Kidney epithelial cell (primary cell): ENCODE measurements around the gene CHFR. TPM values are rescaled to one million over a fixed set of nuclear protein-coding genes. Genes with fewer than 3 reads are reported as not detected.

ENCODE experiments used
- DNase-seq: peaks from one replicate; pipeline ENCODE4 v3.0.0-alpha.2; 2010; ENCODE audit warnings: low read depth
- H3K27me3 ChIP-seq: 2 replicates; pipeline ENCODE4 v1.6.0; 2011; ENCODE audit warnings: low read length; ENCODE audit not compliant: control insufficient read depth, insufficient read depth
- H3K36me3 ChIP-seq: 2 replicates; pipeline ENCODE4 v1.5.1; 2011; ENCODE audit warnings: low read length; ENCODE audit not compliant: control insufficient read depth, insufficient read depth
- H3K4me3 ChIP-seq: 2 replicates; pipeline ENCODE4 v1.5.1; 2011; ENCODE audit warnings: low read depth, mild to moderate bottlenecking, control low read depth, low read length
- CTCF ChIP-seq: IDR thresholded peaks from 2 replicates; pipeline ENCODE4 v1.5.1; 2011; ENCODE audit warnings: mild to moderate bottlenecking, moderate library complexity, low read length, control low read depth, inconsistent platforms; ENCODE audit not compliant: insufficient read depth, poor library complexity, severe bottlenecking
- total RNA-seq: library from RNA; depleted of rRNA; stranded (reverse); fragments of >200 nt; gene quantifications from 2 replicates; pipeline ENCODE4 v1.2.3, GENCODE V29; 2015

The CHFR gene
- total RNA-seq, 1 donor from 2014 or later, result 51.3 TPM

GRCh38 chr12:132834181-132834711 is 53.2 kb downstream of the CHFR start:
- Histone ChIP-seq H3K27me3 (no peaks in the 10 kb centered on the region), H3K4me3 (no peak overlapping the region), H3K36me3 (peaks cover 1% of the 10 kb centered on the region)
- DNase-seq, result no peak
- no peak for TF ChIP-seq CTCF

GRCh38 chr12:132833341-132833740 is 54.1 kb downstream of the CHFR start:
- TF ChIP-seq CTCF, result no peak
- no peaks in the 10 kb centered on the region for H3K36me3 ChIP-seq
- no peak overlapping the region for H3K4me3 ChIP-seq

GRCh38 chr12:132831771-132832170 is 55.6 kb downstream of the CHFR start:
- DNase-seq, result no peak
- Histone ChIP-seq H3K36me3 (no peaks in the 10 kb centered on the region), H3K4me3 (no peak overlapping the region), H3K27me3 (no peaks in the 10 kb centered on the region)
- TF ChIP-seq CTCF, result no peak

More at GRCh38 chr12:132833341-132833740, 54.1 kb downstream of the CHFR start:
- no peak for DNase-seq
- no peaks in the 10 kb centered on the region for H3K27me3 ChIP-seq

- peak within 1 kb of the TSS; percentile 70 for H3K4me3 ChIP-seq
- TF ChIP-seq CTCF, result no peak
- peak; percentile 63 for DNase-seq
- H3K36me3 ChIP-seq, result peaks cover 2% of the 10 kb centered on the region
- H3K27me3 ChIP-seq, result no peaks in the 10 kb centered on the region
Measured at GRCh38 chr12:132828706-132829534, 58.5 kb downstream of the CHFR start, which contains the start of gene GOLGA3. Gene GOLGA3, minus strand, starts transcription at chr12:132828869. Its CDS starts 6,741 bp downstream, at chr12:132822128.

GRCh38 chr12:132827763-132828703 is 59.4 kb downstream of the CHFR start:
- peaks cover 2% of the 10 kb centered on the region for H3K36me3 ChIP-seq
- peak; percentile 21 for DNase-seq
- TF ChIP-seq CTCF, result no peak
- no peaks in the 10 kb centered on the region for H3K27me3 ChIP-seq
- H3K4me3 ChIP-seq, result peak overlapping the region; percentile 70
